Esophagus squamous epithelium (tissue), 5 donors: ENCODE measurements around the gene UBE2QL1. TPM values are rescaled to one million over a fixed set of nuclear protein-coding genes. Genes with fewer than 3 reads are reported as not detected.
A peak's percentile ranks its signal among the peaks of the same experiment; 100 is the strongest.

ENCODE experiments used
- DNase-seq: peaks from one replicate; lab custom pipeline; 2025; lab: John Stamatoyannopoulos, UW
- H3K27ac ChIP-seq, 4 donors: fragments of 200-600 bp; sonication (generic); one replicate each; pipeline ENCODE4 v1.5.1; 2016 to 2019; ENCODE audit warnings: mild to moderate bottlenecking in 1 of 4
- H3K27me3 ChIP-seq, 4 donors: fragments of 200-600 bp; sonication (generic); 1 replicate in 3 of 4; 2 replicates in 1 of 4; pipeline versions ENCODE4 v1.5.1 to v1.6.0; 2017 to 2021; ENCODE audit warnings: antibody characterized with exemption in 1 of 4
- H3K36me3 ChIP-seq, 3 donors: fragments of 200-600 bp; sonication (generic); one replicate each; pipeline ENCODE4 v1.5.1; 2016 to 2019
- H3K4me1 ChIP-seq, 3 donors: fragments of 200-600 bp; sonication (generic); one replicate each; pipeline ENCODE4 v1.5.1; 2017 to 2019
- H3K4me3 ChIP-seq, 4 donors: fragments of 200-600 bp; sonication (generic); 1 replicate in 3 of 4; 2 replicates in 1 of 4; pipeline ENCODE4 v1.5.1; 2016 to 2019; ENCODE audit warnings: mild to moderate bottlenecking in 2 of 4, moderate library complexity in 1 of 4
- H3K9me3 ChIP-seq, 3 donors: fragments of 200-600 bp; sonication (generic); one replicate each; pipeline ENCODE4 v1.5.1; 2016 to 2019
- POLR2A ChIP-seq, 4 donors: fragments of 450-650 bp; IDR thresholded peaks; one replicate each; pipeline ENCODE4 v1.6.1; 2017; ENCODE audit warnings: antibody characterized with exemption in 4 of 4, mild to moderate bottlenecking in 4 of 4, moderate library complexity in 3 of 4
- WGBS, 2 donors: methylation state at CpG; one replicate each; pipeline ENCODE4 v1.1.5; 2018; 5-methylcytosine and 5-hydroxymethylcytosine counted together
- intact Hi-C: fragments of 100-400 bp; cut with DNase I; formaldehyde crosslinking; loops from one replicate; pipeline ENCODE4 v1.15.0; 2022
- total RNA-seq, 4 donors: library from RNA; depleted of rRNA; stranded (reverse); fragments of >200 nt; gene quantifications; one replicate each; pipeline ENCODE4 v1.1.0, GENCODE V29; 2016
- TF ChIP-seq, protein P1 (sequence below), 6 experiments: fragments of 450-650 bp in 4 of 6; fragments of 200-600 bp in 2 of 6; sonication (generic) in 2 of 6; IDR thresholded peaks; one replicate each; pipeline ENCODE4 v1.5.1; 2016 to 2019; ENCODE audit warnings: antibody characterized with exemption in 6 of 6, mild to moderate bottlenecking in 4 of 6, moderate library complexity in 4 of 6
- donor health status: DM: yes; HTN: yes; CAD: no.

Gene UBE2QL1
- total RNA-seq, 4 donors from 2014 or later, result 0.27 to 1.5 (median 0.33) TPM

DNA sequence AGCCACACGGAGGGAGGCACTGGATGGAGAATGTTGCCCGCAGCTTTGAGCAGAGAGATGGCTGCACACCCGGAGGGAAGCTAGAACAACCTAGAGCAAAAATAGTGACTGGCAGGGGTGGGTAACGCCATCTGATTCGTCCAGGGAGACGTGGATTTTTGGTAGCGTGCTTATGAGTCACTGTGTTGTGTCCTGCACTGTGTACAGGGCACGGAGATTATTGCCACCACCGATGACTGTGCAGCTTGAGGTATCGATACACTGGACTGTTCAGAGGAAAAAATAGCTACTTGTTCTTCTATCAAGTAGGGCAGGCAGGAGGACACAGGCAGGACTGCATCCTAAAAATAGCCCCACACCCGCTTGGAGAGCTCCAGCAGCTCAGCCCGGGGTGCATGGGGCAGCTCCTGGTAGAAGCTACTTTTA, 6.0 kb downstream of the UBE2QL1 start:
- WGBS, 2 donors, result 55 to 62% methylated on average over 10 to 12 of the region's 12 CpGs
- H3K4me1 ChIP-seq, result peaks cover 0 to 3% (median 0%) of the 10 kb centered on the region in 3 donors
- TF ChIP-seq POLR2A (IDR thresholded peaks at IDR 0.05), result no peak
- TF ChIP-seq, protein P1, sequence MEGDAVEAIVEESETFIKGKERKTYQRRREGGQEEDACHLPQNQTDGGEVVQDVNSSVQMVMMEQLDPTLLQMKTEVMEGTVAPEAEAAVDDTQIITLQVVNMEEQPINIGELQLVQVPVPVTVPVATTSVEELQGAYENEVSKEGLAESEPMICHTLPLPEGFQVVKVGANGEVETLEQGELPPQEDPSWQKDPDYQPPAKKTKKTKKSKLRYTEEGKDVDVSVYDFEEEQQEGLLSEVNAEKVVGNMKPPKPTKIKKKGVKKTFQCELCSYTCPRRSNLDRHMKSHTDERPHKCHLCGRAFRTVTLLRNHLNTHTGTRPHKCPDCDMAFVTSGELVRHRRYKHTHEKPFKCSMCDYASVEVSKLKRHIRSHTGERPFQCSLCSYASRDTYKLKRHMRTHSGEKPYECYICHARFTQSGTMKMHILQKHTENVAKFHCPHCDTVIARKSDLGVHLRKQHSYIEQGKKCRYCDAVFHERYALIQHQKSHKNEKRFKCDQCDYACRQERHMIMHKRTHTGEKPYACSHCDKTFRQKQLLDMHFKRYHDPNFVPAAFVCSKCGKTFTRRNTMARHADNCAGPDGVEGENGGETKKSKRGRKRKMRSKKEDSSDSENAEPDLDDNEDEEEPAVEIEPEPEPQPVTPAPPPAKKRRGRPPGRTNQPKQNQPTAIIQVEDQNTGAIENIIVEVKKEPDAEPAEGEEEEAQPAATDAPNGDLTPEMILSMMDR (IDR thresholded peaks at IDR 0.05), result no peak
- no peak for DNase-seq
- intact Hi-C loops, result no loop called here
- no peaks in the 10 kb centered on the region for H3K36me3 ChIP-seq
- H3K4me3 ChIP-seq, result no peak overlapping the region
- H3K9me3 ChIP-seq, result no peaks in the 10 kb centered on the region
- H3K27me3 ChIP-seq, result peaks cover 0 to 75% (median 5%) of the 10 kb centered on the region in 4 donors
- H3K27ac ChIP-seq, result peak overlapping the region in 1 of 4 donors; percentile 0

GRCh38 chr5:6455571-6456200, 7.0 kb downstream of the UBE2QL1 start:
- Histone ChIP-seq H3K4me1 (no peaks in the 10 kb centered on the region), H3K4me3 (no peak overlapping the region), H3K27me3 (peaks cover 0 to 65% (median 1%) of the 10 kb centered on the region in 4 donors), H3K36me3 (no peaks in the 10 kb centered on the region), H3K27ac (no peak overlapping the region), H3K9me3 (no peaks in the 10 kb centered on the region)
- DNase-seq, result no peak
- 82 to 88% methylated on average over 5 to 10 of the region's 13 CpGs for WGBS, 2 donors
- no peak for TF ChIP-seq POLR2A (IDR thresholded peaks at IDR 0.05)
- TF ChIP-seq, protein P1 (IDR thresholded peaks at IDR 0.05), result no peak
- intact Hi-C loops, result no loop called here

- 69 to 76% methylated on average over 5 to 6 of the region's 6 CpGs for WGBS, 2 donors
- intact Hi-C loops, result no loop called here
These were observed 8.2 kb downstream of the UBE2QL1 start for GRCh38 chr5:6456766-6457370.

GRCh38 chr5:6457592-6457991, 8.9 kb downstream of the UBE2QL1 start:
- intact Hi-C loops, result no loop called here
- DNase-seq, result no peak

More at GRCh38 chr5:6456766-6457370, 8.2 kb downstream of the UBE2QL1 start:
- no peak overlapping the region for H3K27ac ChIP-seq
- TF ChIP-seq, protein P1 (IDR thresholded peaks at IDR 0.05), result no peak
- TF ChIP-seq POLR2A (IDR thresholded peaks at IDR 0.05), result no peak
- no peaks in the 10 kb centered on the region for H3K36me3 ChIP-seq
- H3K4me1 ChIP-seq, result no peaks in the 10 kb centered on the region
- no peaks in the 10 kb centered on the region for H3K9me3 ChIP-seq
- H3K4me3 ChIP-seq, result no peak overlapping the region
- peaks cover 0 to 53% (median 0%) of the 10 kb centered on the region in 4 donors for H3K27me3 ChIP-seq
- DNase-seq, result no peak

More at GRCh38 chr5:6457592-6457991, 8.9 kb downstream of the UBE2QL1 start:
- Histone ChIP-seq H3K9me3 (no peaks in the 10 kb centered on the region), H3K27ac (no peak overlapping the region), H3K27me3 (peaks cover 0 to 46% (median 0%) of the 10 kb centered on the region in 4 donors), H3K4me3 (no peak overlapping the region), H3K4me1 (no peaks in the 10 kb centered on the region), H3K36me3 (no peaks in the 10 kb centered on the region)
- WGBS, 2 donors, result 81 to 85% methylated on average over 4 to 5 of the region's 5 CpGs
- no peak for TF ChIP-seq POLR2A (IDR thresholded peaks at IDR 0.05)
- TF ChIP-seq, protein P1 (IDR thresholded peaks at IDR 0.05), result no peak
